GM12873 (cell line): ENCODE data around the gene GMPR.

Experiments used
- TF ChIP-seq, protein P1 (sequence below): IDR thresholded peaks from 2 replicates; pipeline ENCODE4 v1.5.1; 2012; ENCODE audit warnings: low read depth, mild to moderate bottlenecking, moderate library complexity, low read length, control low read depth; ENCODE audit not compliant: insufficient read depth; ENCODE audit errors: missing control alignments

The GMPR gene

GRCh38 chr6:16238057-16238962 lies at the start of gene GMPR:
TSS of gene GMPR (plus strand) at chr6:16238587. CDS start at chr6:16238694, 107 bp downstream.
- TF ChIP-seq, protein P1, sequence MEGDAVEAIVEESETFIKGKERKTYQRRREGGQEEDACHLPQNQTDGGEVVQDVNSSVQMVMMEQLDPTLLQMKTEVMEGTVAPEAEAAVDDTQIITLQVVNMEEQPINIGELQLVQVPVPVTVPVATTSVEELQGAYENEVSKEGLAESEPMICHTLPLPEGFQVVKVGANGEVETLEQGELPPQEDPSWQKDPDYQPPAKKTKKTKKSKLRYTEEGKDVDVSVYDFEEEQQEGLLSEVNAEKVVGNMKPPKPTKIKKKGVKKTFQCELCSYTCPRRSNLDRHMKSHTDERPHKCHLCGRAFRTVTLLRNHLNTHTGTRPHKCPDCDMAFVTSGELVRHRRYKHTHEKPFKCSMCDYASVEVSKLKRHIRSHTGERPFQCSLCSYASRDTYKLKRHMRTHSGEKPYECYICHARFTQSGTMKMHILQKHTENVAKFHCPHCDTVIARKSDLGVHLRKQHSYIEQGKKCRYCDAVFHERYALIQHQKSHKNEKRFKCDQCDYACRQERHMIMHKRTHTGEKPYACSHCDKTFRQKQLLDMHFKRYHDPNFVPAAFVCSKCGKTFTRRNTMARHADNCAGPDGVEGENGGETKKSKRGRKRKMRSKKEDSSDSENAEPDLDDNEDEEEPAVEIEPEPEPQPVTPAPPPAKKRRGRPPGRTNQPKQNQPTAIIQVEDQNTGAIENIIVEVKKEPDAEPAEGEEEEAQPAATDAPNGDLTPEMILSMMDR: no peak

GRCh38 chr6:16190214-16190613 lies 48.2 kb upstream of the GMPR start:
- TF ChIP-seq, protein P1: no peak

GRCh38 chr6:16196260-16196983 lies 42.0 kb upstream of the GMPR start:
- TF ChIP-seq, protein P1: no peak

- TF ChIP-seq, protein P1: no peak
Observed at GRCh38 chr6:16196984-16197546, 41.3 kb upstream of the GMPR start.

DNA sequence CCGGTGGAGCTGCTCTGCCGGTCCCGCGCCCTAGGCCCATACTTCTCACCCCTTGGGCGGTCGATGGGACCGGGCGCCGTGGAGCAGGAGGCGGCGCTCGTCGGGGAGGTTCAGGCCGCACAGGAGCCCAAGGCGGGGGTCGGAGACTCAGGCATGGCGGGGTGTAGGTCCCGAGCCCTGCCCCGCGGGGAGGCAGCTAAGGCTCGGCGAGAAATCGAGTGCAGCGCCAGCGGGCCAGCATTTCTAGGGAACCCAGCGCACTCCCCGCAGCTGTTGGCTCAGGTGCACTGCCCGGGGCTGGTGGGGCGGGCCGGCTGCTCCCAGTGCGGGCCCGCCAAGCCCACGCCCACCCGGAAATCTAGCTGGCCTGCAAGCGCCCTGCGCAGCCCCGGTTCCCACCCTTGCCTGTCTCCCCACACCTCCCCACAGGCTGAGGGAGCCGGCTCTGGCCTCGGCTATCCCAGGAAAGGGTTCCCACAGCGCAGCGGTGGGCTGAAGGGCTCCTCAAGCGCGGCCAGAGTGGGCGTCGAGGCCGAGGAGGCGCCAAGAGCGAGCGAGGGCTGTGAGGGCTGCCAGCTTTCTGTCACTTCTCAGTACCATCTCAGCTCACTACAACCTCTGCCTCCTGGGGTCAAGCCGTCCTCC lies 40.2 kb upstream of the GMPR start:
- TF ChIP-seq, protein P1: no peak

GRCh38 chr6:16199804-16200203 lies 38.6 kb upstream of the GMPR start:
- TF ChIP-seq, protein P1: no peak
